Ishikawa (cell line): Measurements from ENCODE around the gene RYR2.

ENCODE experiments used
- CREB1 ChIP-seq: IDR thresholded peaks from 2 replicates; pipeline ENCODE4 v1.6.1; 2012; ENCODE audit warnings: low read depth
- EGR1 ChIP-seq: IDR thresholded peaks from 2 replicates; pipeline ENCODE4 v1.6.1; 2012
- EP300 ChIP-seq: IDR thresholded peaks from 2 replicates; pipeline ENCODE4 v1.6.1; 2012; ENCODE audit warnings: borderline replicate concordance
- RAD21 ChIP-seq: IDR thresholded peaks from 2 replicates; pipeline ENCODE4 v1.6.1; 2012; ENCODE audit warnings: low read depth
- REST ChIP-seq: IDR thresholded peaks from 2 replicates; pipeline ENCODE4 v1.6.1; 2012; ENCODE audit warnings: low read depth, mild to moderate bottlenecking
- TAF1 ChIP-seq: IDR thresholded peaks from 2 replicates; pipeline ENCODE4 v1.6.1; 2012; ENCODE audit warnings: low read depth, mild to moderate bottlenecking

GRCh38 chr1:237367758-237368157 is 325.8 kb downstream of the RYR2 start:
- TF ChIP-seq RAD21 (no peak), CREB1 (no peak), REST (no peak), EP300 (no peak), EGR1 (no peak), TAF1 (no peak)
